ENCODE data around the gene C5orf46. TPM values are rescaled to one million over a fixed set of nuclear protein-coding genes. Genes with fewer than 3 reads are reported as not detected.
"Not testable (repeated sequence)": the region's sequence is repeated elsewhere in the genome, so short reads cannot be mapped to it uniquely, and the experiment has no call there.

Gene C5orf46
- not detected for total RNA-seq

- Histone ChIP-seq H3K4me3 (no peak within 1 kb of the TSS), H3K27ac (no peak within 1 kb of the TSS), H3K9me3 (no peaks in the 10 kb centered on the region), H3K27me3 (no peaks in the 10 kb centered on the region), H3K36me3 (no peaks in the 10 kb centered on the region), H3K4me1 (no peaks in the 10 kb centered on the region)
- TF ChIP-seq POLR2A (IDR thresholded peaks at IDR 0.05) (no peak), CTCF (IDR thresholded peaks at IDR 0.05) (no peak)
- intact Hi-C loops (cut with DNase I; ENCODE audit: low total_unique reads): no loop called here
- DNase-seq: no peak
These were observed at the start of gene C5orf46 for GRCh38 chr5:147906326-147907095. TSS of gene C5orf46 (minus strand) at chr5:147906538. CDS start at chr5:147906501, 37 bp downstream.

- no peaks in the 10 kb centered on the region for H3K36me3 ChIP-seq
- no peak overlapping the region for H3K27ac ChIP-seq
- no peaks in the 10 kb centered on the region for H3K27me3 ChIP-seq
- no peaks in the 10 kb centered on the region for H3K4me1 ChIP-seq
- intact Hi-C loops (cut with DNase I; ENCODE audit: low total_unique reads): no loop called here
- H3K9me3 ChIP-seq: no peaks in the 10 kb centered on the region
- TF ChIP-seq POLR2A (IDR thresholded peaks at IDR 0.05) (no peak), CTCF (IDR thresholded peaks at IDR 0.05) (no peak)
- H3K4me3 ChIP-seq: no peak overlapping the region
- no peak for DNase-seq
These were observed 48.6 kb upstream of the C5orf46 start for GRCh38 chr5:147954971-147955370.

GRCh38 chr5:147949711-147950573 lies 43.6 kb upstream of the C5orf46 start:
- TF ChIP-seq CTCF (IDR thresholded peaks at IDR 0.05): peak; percentile 31 to 58 (median 45)
- no peak for TF ChIP-seq POLR2A (IDR thresholded peaks at IDR 0.05)
- H3K27me3 ChIP-seq: no peaks in the 10 kb centered on the region
- no peak for DNase-seq
- no peak overlapping the region for H3K4me3 ChIP-seq
- H3K36me3 ChIP-seq: no peaks in the 10 kb centered on the region
- H3K27ac ChIP-seq: no peak overlapping the region
- H3K9me3 ChIP-seq: no peaks in the 10 kb centered on the region
- intact Hi-C loops (cut with DNase I; ENCODE audit: low total_unique reads): no loop called here
- no peaks in the 10 kb centered on the region for H3K4me1 ChIP-seq

- intact Hi-C loops (cut with DNase I; ENCODE audit: low total_unique reads); H3K4me3 ChIP-seq; H3K36me3 ChIP-seq; H3K27ac ChIP-seq; DNase-seq; H3K9me3 ChIP-seq; H3K4me1 ChIP-seq; H3K27me3 ChIP-seq: not testable (repeated sequence)
These were observed 40.4 kb upstream of the C5orf46 start for GRCh38 chr5:147946658-147947274.

GRCh38 chr5:147939431-147940114 lies 33.2 kb upstream of the C5orf46 start:
- Histone ChIP-seq H3K27me3 (no peaks in the 10 kb centered on the region), H3K4me3 (no peak overlapping the region), H3K9me3 (no peaks in the 10 kb centered on the region), H3K36me3 (no peaks in the 10 kb centered on the region), H3K27ac (no peak overlapping the region), H3K4me1 (no peaks in the 10 kb centered on the region)
- no peak for TF ChIP-seq POLR2A (IDR thresholded peaks at IDR 0.05)
- no peak for TF ChIP-seq CTCF (IDR thresholded peaks at IDR 0.05)
- DNase-seq: no peak
- intact Hi-C loops (cut with DNase I; ENCODE audit: low total_unique reads): no loop called here
